HG03095 (cell line): ENCODE results near the gene RNFT2.

Source experiments
- ATAC-seq: cut with Tn5 transposase; IDR thresholded peaks from one replicate; pipeline ENCODE4 v1.9.1; 2021; ENCODE audit warnings: moderate library complexity; ENCODE audit not compliant: unreplicated experiment

The RNFT2 gene

DNA sequence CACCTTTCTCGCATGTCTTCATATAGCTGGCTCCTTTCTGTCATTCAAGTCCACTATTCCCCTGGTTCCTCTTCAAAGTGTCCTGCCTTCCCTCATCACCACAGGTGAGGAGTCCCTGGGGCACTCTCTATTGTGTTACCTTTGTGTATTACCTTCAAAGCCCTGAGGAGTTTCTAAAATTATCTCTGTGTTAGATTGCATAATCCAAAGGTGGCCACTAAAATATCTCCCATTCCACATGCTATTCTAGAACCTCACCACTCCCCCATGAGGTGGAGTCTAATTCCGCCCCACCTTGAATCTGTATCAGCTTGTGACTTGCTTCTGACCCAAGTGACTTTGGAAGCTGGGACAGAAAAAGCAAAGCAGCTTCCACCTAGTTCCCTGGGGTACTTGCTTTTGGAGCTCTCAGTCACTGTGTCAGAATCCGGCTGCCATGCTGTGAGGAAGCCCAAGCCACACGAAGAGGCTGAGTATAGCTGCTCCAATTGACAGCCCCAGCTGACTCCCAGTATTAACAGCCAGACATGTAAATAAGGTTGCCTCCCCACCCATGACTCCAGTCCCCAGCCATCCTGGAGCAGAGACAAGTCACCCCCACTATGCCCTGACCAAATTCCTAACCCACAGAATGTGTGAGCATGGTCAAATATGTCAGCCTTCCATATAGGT, 136.3 kb downstream of the RNFT2 start:
- ATAC-seq: no peak

DNA sequence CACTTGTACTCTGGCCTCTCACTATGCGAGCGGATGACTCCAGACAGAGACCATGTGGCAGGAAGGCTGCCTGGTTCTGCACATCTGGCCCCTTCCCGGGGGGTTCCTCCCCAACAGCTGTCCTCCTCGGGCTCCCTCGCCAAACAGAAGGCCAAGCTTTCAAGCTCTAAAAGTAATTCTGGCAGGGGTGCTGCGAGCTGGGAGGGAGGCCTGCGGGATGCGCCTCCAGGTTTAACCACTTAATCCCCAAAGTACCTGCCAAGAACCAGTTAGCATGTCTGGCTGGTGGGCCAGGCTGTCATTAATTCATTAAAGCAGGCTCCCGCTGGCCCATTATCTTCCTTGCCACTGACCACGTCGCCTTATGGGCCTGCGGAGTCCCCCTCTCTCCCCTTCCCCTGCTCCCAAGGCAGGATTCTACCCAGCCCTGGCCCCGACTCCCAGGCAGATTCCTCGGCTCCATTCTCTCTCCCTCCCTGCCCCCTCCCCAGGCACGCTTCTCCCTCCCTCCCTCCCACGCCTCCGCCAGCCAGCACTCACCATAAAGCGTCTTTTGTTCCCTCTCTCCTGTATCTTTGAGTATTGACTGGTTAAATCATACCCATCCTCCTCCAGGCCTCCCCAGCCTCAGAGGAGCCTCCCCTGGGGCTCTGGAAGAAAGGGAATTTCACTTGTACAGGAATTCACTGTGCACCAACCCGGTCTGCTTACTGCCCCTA, 138.2 kb downstream of the RNFT2 start:
- no peak for ATAC-seq

DNA sequence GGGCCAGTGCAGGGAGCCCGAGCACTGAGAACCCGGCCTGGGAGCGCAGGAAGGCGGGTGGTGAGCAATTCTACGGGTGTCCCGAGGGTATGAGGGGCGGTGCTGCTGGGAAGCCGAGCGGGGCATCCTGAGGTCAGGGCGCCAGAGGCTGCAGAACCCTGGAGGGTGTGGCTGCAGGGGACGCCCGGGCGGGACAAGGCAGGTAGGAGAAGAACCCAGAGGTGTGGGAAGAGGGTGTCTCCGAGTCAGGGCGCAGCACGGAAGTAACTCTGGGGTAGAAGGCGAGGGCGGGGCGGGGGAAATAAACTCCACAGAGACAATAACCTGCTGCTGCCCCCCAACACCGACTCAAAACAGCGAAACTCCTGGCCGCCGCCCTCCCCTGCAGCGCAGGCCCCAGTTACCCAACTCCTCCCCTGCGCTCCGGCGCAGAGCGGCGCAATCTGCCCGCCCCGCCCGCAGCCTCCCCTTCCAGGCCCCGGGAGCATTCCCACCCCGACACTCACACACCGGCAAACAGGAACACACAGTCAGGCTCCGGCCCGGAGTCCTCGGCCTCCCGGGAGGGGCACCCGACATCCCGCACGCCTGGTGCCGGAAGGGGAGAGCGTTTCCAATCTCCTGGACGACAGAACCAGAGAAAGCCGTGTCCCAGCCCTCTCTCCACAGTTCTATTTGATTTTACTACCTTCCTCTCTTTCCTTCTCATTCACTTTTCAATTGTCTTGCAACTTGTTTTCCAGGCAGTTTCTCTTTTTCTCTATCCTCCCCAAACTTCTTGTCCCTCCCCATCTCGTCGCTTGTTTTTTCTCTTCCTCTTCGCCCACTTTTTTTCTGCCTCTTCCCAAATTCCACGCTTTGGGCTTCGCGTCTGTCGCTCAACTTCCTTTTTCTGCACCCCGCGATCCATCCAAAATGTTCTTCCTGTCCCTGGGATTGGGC, 140.7 kb downstream of the RNFT2 start:
- no peak for ATAC-seq

DNA sequence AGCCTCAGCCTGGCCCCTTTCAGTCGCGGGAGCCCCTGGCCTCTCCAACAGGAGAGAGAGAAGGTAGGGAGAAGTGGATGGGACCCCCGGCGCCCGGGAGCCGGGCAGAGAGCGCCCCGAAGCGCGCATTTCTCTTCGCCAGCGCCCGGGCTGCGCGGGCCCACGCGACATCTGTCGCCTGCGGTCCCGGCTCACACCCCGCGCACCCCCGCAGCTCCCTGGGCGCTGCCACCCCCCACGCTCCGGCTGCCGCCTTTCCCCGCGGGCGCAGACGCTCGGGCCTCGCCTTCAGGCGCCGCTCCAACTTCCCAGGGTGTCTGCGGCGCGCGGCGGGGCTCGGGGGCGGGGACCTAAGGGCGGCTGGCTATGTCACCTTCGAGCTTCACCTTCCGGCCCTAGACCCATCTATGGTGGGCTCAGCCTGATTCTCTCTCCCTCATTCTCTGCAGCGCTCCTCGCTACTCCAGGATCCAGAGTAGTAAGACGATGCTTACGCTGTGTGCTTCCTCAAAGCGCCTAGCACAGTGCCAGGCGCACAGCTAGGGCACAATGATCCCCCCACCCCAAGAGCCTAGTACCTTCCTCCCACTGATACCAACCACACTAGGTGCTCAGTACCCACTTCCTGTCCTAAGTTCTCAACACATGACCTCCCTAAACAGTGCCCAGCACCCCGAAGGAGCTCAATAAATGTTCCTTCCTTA, 141.5 kb downstream of the RNFT2 start:
- no peak for ATAC-seq

DNA sequence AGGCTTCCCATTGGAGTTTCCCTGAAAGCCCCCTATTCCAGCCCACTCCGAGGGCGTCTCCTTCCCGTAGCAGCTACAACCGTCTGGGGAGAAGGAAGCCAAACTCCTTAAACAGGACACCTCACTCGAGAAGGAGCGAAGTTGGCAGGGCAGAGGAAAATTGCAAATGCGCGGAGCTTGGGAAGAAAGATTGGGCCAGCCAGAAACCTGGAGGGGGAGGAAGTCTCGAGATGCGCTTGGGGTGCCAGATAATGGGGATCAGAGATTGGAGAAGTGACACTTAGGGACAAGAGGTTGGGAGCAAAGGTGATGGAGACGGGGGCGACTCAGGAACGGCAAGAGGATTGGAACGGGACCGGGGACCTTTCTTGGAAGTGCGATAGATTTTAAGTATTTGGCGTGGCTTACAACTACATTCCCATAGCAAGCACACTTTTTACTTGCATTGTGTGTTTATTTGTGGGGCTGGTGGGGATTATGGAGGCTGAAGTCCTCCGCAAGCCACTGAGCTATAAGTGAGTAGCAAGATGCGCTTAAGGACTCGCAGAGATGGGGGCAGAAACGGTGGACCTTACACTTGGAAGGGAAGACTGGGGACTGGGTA, 142.2 kb downstream of the RNFT2 start:
- ATAC-seq: no peak

DNA sequence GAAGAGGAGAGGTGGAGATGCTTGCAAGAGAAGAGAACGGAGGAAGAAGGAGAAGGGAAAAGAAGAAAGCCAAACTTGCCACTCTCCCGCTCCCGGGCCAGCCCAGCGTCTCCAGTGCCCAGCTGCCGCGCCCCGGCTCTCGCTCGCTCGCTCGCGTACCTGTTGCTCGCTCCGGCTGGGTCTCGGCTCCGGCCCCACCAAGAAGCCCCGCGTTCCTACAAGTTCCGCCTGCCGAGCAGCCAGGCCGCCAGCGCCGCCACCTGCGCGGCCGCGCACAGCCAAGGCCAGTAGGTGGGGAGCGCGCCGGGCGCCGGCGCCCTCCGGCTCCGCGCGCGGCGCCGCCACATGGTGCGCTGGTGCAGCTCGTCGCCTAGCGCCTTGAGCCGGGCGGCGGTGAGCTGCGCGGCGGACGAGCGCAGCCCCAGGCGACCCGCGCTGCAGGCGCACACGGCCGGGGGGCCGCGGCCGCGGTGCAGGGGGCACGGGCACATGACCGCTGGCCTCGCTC, 142.8 kb downstream of the RNFT2 start:
- ATAC-seq: peak; percentile 72

DNA sequence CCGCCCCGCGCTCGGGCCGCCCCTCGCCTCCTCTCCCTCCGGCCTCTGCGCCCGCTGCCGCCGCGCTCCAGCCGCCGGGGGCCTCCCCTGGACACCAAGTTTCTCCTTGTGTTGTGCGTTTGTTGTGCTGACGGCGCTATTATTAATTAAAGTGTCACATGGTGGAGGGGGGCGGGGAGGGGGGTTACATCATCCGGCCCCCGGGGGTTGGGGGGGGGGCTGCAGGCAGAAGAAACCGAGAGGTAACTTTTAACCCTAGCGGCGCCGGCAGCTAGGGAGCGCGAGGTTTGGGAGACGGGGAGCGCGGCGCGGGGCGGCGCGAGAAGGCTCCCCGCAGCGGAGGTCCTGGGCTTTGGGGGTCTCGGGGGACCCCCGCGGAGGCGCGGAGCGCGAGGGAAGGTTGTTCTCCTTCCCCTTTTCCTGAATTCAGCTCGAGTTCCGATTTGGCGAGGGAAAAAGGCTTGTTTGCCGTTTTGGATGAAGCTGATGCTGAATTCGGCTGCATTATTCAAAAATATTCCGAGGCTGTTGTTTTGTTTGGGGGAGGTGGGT, 143.3 kb downstream of the RNFT2 start, which contains the start of gene HRK:
TSS of gene HRK (minus strand) at position 117 of the 552 bp plus-strand sequence. CDS start 134 bp downstream, outside the sequence.
- ATAC-seq: peak; percentile 33

DNA sequence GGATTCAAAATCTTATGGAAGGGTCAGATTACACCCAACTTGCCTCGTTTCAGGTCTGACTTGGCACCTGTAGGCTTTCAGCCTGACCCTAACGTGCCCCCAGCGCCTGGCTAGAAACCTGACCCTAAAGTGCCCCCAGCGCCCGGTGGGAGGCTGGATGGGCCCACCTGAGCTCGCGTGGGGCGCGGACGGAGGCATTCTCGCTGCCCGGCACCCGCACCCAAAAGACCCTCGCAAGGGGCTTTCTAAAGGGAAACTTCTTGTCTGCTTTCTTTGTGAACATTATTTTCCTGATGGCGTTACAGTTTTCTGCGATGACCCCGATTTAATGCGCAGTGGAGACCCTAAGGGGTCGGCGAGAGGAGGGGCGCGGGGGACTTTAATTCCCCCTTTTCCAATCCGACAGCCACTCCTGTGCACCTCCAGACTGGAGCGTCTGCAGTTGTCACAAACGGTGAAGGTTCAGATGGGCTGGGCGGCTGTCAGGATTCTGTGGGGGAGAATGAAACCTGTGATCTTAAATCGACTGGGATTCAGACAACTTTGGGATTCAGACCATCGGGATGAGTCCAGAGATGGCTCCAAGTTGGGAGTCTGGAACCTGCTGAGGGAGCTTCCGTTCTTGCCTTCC, 143.9 kb downstream of the RNFT2 start:
- ATAC-seq: no peak

DNA sequence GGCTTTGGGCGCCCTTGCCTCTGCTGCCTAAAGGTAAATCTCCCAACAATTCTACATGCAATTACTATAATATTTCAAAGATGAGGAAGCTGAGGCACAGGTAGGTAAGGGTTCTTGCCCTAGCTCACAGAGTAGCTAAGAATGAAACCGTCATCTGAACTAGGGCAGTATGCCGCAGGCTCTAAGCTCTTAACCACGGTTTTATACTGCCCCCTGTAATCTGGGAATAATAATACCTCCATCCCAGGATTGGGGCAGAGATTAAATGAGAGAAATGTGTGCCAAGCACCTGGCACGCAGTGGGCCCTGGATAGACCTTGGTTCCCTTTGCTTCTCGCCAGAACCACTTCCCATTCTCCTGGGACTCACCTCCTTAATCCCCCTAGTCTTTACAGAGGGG, 144.6 kb downstream of the RNFT2 start:
- no peak for ATAC-seq

DNA sequence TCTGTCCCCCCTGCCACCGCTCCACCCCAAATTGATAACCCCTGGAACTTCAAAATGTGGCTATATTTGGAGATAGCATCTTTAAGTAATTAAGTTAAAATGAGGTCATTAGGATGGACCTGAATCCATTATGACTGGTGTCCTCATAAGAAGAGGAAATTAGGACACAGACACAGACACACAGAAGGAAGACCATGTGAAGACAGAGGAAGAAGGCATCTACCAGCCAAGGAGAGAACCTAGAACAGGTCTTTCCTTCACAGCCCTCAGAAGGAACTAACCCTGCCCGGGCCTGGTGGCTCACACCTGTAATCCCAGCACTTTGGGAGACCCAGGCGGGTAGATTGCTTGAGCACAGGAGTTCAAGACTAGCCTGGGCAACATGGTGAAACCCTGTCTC, 146.8 kb downstream of the RNFT2 start:
- no peak for ATAC-seq

DNA sequence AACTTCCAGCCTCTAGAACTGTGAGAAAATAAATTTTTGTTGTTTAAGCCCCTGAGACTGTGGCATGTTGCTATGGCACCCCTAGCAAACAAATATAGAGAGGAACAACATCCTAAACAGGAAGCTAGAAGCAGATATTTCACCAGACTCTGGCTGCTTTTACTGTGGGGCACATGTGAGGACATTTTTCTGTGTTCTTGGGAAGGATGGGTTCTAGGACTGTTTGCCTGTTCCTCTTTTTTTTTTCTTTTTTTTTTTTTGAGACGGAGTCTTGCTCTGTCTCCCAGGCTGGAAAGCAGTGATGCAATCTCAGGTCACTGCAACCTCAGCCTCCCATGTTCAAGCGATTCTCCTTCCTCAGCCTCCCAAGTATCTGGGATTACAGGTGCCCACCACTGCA, 147.4 kb downstream of the RNFT2 start:
- no peak for ATAC-seq

DNA sequence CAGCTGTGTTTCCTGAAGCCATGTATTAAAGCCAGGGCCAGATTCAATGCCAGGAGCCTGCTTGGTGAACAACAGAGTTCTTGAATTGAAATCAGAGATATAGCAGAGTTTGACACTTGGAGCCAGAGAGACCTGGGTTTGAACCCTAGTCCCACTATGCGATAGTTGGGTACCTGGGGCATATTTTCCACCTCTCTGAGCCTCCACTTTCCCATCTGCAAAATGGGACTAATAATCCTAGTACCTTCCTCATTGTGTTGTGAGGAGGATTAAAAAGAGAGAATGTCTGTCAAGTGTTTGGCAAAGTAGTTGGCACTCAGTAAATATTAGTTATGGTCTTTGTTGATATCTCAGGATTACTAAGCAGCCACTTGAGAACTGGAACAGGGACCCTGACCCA, 149.1 kb downstream of the RNFT2 start:
- no peak for ATAC-seq

DNA sequence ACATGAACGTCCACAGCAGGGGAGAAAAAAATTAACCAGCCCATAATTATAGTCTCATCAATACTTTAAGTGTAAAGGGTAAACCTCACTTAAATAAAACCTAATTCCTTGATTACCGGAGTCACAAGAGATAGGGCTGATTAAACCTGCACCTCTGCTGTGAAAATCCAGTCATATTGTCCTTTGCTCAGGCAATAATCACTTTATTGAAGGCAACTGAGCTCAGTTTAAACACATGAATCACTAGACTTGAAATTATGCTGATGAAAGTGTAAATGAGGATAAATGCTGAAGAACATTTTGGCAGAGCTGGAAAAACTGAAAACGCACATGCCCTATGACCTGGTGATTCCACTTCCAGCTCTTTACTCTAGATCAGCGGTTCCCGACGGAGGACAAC, 149.8 kb downstream of the RNFT2 start:
- ATAC-seq: no peak

DNA sequence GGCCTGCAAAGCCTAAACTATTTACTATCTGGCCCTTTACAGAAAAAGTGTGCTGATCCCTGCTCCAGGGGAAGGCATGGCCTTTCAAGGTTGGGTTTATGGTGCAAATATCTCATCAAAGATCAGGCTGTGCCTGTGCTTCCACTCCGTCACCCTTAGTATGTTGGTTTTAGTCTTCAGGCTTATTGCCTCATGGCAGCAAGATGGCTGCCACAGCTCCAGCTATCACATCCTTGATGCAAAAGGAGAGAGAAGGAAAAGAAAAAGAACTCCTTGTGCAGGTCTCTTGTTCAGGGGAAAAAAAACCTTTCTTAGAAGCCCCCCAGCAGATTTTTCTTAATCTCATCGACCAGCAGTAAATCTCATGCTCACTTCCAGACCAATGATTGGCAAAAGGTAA, 152.2 kb downstream of the RNFT2 start:
- no peak for ATAC-seq

DNA sequence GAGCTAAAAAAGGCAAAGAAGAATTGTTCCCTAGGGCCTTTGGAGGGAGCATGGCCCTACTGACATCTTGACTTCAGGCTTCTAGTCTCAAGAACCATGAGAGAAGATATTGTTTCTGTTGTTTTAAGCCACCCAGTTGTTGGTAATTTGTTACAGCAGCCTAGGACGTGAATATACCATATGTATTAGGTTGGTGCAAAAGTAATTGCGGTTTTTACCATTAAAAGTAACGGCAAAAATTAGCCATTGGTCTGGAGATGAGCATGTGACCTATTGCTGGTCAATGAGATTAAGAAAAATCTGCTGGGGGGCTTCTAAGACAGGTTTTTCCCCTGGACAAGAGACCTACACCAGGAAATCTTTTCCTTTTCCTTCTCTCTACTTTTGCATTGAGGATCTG, 152.9 kb downstream of the RNFT2 start:
- no peak for ATAC-seq

DNA sequence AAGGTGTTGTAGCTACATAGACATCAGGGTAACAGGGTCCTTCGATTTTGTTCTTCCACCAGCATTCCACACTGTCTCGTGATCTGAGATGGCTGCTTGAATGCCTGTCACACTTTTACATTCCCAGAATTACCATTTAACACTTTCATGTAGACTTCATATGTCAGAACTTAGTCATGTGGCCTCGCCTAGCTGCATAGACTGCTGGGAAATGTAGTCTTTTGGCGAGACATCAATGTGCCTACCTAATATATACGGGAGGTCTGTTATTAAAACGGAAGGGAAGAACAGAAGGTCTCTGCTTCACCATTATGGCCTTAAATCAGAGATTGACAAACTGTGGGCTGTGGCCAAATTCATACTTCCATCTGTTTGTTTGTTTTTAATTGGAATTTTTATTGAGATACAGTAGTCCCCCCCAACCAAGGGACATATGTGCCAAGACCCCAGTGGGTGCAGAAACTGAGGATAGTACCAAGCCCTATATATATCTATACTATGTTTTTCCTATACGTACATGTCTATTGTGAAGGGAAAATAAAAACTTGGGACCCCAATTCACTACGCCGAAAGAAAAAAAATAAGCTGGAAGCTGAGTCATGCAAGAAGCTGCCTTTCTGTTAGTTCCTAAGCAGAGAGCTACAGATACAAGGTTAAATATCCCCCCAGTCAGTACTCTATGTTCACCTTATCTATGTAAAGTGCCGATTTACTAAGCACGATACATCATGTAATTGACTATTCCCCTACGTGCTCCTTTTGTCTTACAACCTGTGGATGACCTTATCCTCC, 154.4 kb downstream of the RNFT2 start:
- no peak for ATAC-seq

DNA sequence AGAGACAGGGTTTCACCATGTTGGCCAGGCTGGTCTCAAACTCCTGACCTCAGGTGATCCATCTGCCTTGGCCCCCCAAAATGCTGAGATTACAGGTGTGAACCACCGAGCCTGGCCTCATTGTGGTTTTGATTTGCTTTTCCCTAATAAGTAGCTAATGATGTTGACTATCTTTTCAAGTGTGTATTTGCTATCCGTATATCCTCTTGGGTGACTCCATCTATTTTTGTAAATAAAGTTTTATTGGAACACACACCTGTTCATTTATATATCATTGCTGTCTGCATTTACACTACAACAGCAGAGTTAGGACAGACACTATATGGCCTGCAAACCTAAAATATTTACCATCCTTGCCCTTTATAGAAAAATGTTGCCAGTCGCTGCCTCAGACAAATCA, 156.8 kb downstream of the RNFT2 start:
- ATAC-seq: no peak

DNA sequence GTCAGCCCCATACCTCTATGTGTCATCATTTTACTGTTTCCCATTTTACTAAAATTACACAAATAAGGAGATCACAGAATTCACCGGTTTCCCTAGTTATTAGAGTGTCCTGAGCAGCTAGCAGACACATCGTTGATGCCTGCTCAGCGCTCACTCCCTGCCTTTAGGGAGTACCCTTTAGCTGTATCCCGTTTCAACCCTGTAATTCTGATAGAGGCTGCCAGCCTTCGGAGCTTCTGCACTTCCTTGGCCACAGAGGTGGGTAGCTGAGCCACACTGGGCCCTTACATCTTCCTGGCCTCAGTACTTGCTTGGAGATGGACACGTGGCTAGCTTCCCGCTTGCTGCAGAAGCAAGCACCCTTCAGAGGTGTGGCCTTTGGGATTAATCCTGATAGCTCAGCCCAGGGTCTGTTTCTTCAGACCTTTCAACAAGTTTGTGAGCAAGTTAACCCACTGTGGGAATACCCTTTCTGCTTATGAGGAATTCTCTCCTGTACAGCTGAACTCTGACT, 158.4 kb downstream of the RNFT2 start:
- no peak for ATAC-seq

DNA sequence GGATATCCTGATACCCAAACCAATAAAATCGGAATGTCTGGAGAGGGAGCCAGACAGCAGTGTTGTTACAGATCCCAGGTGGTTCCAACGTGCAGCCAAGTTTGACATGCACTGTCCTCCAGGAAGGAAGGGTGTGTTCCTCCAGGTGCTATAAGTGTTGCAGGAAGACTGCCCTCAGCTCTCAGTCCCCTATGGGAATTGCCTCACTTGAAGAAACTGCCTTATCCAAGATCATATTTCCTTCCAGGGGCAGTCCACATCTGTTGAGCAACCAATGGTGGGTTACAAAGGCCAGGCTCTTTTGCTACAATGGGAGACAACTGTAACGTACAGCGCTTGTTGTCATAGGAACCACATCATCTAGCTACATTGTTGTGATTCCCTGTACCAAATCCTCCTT, 159.4 kb downstream of the RNFT2 start:
- ATAC-seq: no peak
